Measurements from ENCODE around the gene PER2. TPM values are rescaled to one million over a fixed set of nuclear protein-coding genes. Genes with fewer than 3 reads are reported as not detected.

PER2 gene
- total and polyA plus RNA-seq, 2 donors (not counting 3 experiments of a cell fraction or from before 2014, with no cell fraction given), result 0.86 to 3.8 TPM

DNA sequence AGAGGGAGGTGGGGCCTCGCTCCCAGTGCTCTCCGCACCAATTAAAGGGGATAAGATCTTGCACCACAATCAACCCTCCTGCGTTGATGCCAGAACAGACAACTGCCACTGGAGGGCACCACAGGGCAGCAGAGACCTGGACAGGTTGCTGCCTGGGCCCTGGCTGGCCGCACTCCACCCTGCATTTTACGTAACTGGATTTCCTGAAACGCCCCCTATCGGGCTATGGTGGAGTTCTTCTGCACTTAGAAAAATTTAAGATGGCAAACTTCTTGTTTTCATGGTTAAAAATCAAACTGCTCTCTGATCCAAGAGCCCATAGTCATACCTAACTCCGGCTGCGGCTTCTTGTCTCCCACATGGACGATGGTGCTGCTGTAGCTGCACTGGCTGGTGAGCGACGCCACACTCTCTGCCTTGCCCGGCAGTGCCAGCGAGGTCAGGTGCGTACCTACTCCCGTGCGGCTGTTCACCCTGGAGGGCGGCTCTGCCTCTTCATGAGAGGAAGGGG lies 31.8 kb downstream of the PER2 start:
- Histone ChIP-seq H3K27me3 (ENCODE audit: control insufficient read depth in 2 of 2, insufficient read depth in 2 of 2, low read length in 2 of 2) (no peaks in the 10 kb centered on the region), H3K9me3 (replicated peaks; ENCODE audit: control insufficient read depth, insufficient read depth, low read length) (no peaks in the 10 kb centered on the region), H2AFZ (ENCODE audit: low read depth, low read length) (no peak overlapping the region), H3K9me1 (replicated peaks; ENCODE audit: control insufficient read depth, extremely low read depth, insufficient read depth, low read length) (no peaks in the 10 kb centered on the region), H3K4me3 (replicated peaks in 1 of 3; ENCODE audit: insufficient read depth in 1 of 3, low read depth in 1 of 3, low read length in 3 of 3) (no peak overlapping the region), H3K27ac (ENCODE audit: insufficient read depth, low read depth, low read length) (no peak overlapping the region), H4K20me1 (replicated peaks; ENCODE audit: control insufficient read depth, extremely low read depth, insufficient read depth, low read length) (no peaks in the 10 kb centered on the region), H3K9ac (replicated peaks; ENCODE audit: extremely low read depth, insufficient read depth, low read length) (no peak overlapping the region), H3K4me2 (ENCODE audit: insufficient read depth, low read length) (no peak overlapping the region), H3K4me1 (ENCODE audit: control insufficient read depth, extremely low read depth, insufficient read depth, low read length) (no peaks in the 10 kb centered on the region), H3K36me3 (ENCODE audit: control insufficient read depth in 2 of 2, extremely low read depth in 1 of 2, insufficient read depth in 2 of 2, low read length in 2 of 2) (peaks cover 0 to 3% of the 10 kb centered on the region in 2 experiments), H3K79me2 (ENCODE audit: control insufficient read depth, insufficient read depth, low read length) (no peaks in the 10 kb centered on the region)
- no TSS peak for BruUV-seq (replicated peaks)
- TF ChIP-seq MAX (IDR thresholded peaks at IDR 0.05; ENCODE audit: insufficient read depth, insufficient read length) (no peak), POLR2A (IDR thresholded peaks at IDR 0.05; ENCODE audit: low read depth, low read length) (no peak), POLR2AphosphoS5 (IDR thresholded peaks at IDR 0.05; ENCODE audit: insufficient read depth, low read depth, low read length) (no peak), CTCF (IDR thresholded peaks at IDR 0.05; ENCODE audit: extremely low read depth in 1 of 2, insufficient read depth in 1 of 2, low read depth in 1 of 2, low read length in 2 of 2) (peak; percentile 91 to 93), GATA2 (IDR thresholded peaks at IDR 0.05; ENCODE audit: insufficient read depth, insufficient read length, low read depth, low read length) (no peak)
- DNase-seq (ENCODE audit: low read depth, low spot score), result peak; percentile 80
- POLR2A ChIA-PET, result no interaction called here
- dilution Hi-C loops (cut with MboI; ENCODE audit: extremely low pct_ligation_motif_present, low sequenced_read_pairs), result no loop called here
- CTCF ChIA-PET, result interaction anchor here (1.0 to 6.0 kb wide), 3 partner anchors 7 to 398 kb away, joined by 3 to 43 read pairs (median 3); partner anchors contain the start of gene HES6
- intact Hi-C loops (cut with micrococcal nuclease), result loop anchor here (1.0 to 10.0 kb wide), 5 partner anchors 49 to 398 kb away; partner anchors contain the start of gene ASB1
- FAIRE-seq, result peak; percentile 84
